ENCODE results near the gene RASGRF2. TPM values are rescaled to one million over a fixed set of nuclear protein-coding genes. Genes with fewer than 3 reads are reported as not detected.

RASGRF2 gene
- total and polyA plus RNA-seq, 2 of the 8 experiments (the other 6 are each of a cell fraction or from before 2014, with no cell fraction given), result 2.6 to 29.5 TPM

- TF ChIP-seq CTCF (IDR thresholded peaks at IDR 0.05; ENCODE audit: control extremely low read depth in 1 of 3, insufficient read depth in 1 of 3, low read depth in 1 of 3, low read length in 3 of 3) (no peak), JUN (IDR thresholded peaks at IDR 0.05; ENCODE audit: low read depth, low read length) (no peak), EP300 (IDR thresholded peaks at IDR 0.05; ENCODE audit: borderline replicate concordance in 1 of 2, low read depth in 2 of 2, low read length in 2 of 2) (no peak), GTF2F1 (IDR thresholded peaks at IDR 0.05; ENCODE audit: borderline replicate concordance, low read depth, low read length) (no peak), SIN3A (conservative IDR thresholded peaks at IDR 0.05 in 1 of 2, IDR thresholded peaks at IDR 0.05 in 1 of 2; ENCODE audit: low read depth in 1 of 2, low read length in 2 of 2) (no peak), KDM4A (IDR thresholded peaks at IDR 0.05; ENCODE audit: low read depth, low read length, severe bottlenecking) (no peak), YY1 (IDR thresholded peaks at IDR 0.05; ENCODE audit: low read depth, low read length) (no peak)
These were observed 18.7 kb upstream of the RASGRF2 start (continued) for GRCh38 chr5:80941496-80941895.

Measured in H1 (cell line).